ENCODE results near the gene RNF220.

RNF220 gene

GRCh38 chr1:44524655-44525500 is 119.8 kb downstream of the RNF220 start:
- H3K9ac ChIP-seq (ENCODE audit: low read depth, low read length): peak overlapping the region; percentile 53; the same call in 1 of the 2 replicates
- H3K9me3 ChIP-seq (ENCODE audit: control insufficient read depth, insufficient read depth, low read length): no peaks in the 10 kb centered on the region
- H3K36me3 ChIP-seq (ENCODE audit: insufficient read depth, low read length): no peaks in the 10 kb centered on the region
- peaks cover 28% of the 10 kb centered on the region for H3K4me1 ChIP-seq (ENCODE audit: insufficient read depth, low read length)

- peaks cover 32% of the 10 kb centered on the region for H3K4me1 ChIP-seq (ENCODE audit: insufficient read depth, low read length)
- no peaks in the 10 kb centered on the region for H3K9me3 ChIP-seq (ENCODE audit: control insufficient read depth, insufficient read depth, low read length)
- H3K36me3 ChIP-seq (ENCODE audit: insufficient read depth, low read length): no peaks in the 10 kb centered on the region
- H3K9ac ChIP-seq (ENCODE audit: low read depth, low read length): no peak overlapping the region
These were observed 121.4 kb downstream of the RNF220 start for GRCh38 chr1:44526295-44527073.

GRCh38 chr1:44531785-44532566 is 126.9 kb downstream of the RNF220 start:
- Histone ChIP-seq H3K4me1 (ENCODE audit: insufficient read depth, low read length) (peaks cover 33% of the 10 kb centered on the region), H3K9me3 (ENCODE audit: control insufficient read depth, insufficient read depth, low read length) (no peaks in the 10 kb centered on the region), H3K9ac (ENCODE audit: low read depth, low read length) (no peak overlapping the region), H3K36me3 (ENCODE audit: insufficient read depth, low read length) (no peaks in the 10 kb centered on the region)

GRCh38 chr1:44532567-44532944 is 127.5 kb downstream of the RNF220 start:
- Histone ChIP-seq H3K36me3 (ENCODE audit: insufficient read depth, low read length) (no peaks in the 10 kb centered on the region), H3K4me1 (ENCODE audit: insufficient read depth, low read length) (peaks cover 38% of the 10 kb centered on the region), H3K9me3 (ENCODE audit: control insufficient read depth, insufficient read depth, low read length) (no peaks in the 10 kb centered on the region), H3K9ac (ENCODE audit: low read depth, low read length) (no peak overlapping the region)

DNA sequence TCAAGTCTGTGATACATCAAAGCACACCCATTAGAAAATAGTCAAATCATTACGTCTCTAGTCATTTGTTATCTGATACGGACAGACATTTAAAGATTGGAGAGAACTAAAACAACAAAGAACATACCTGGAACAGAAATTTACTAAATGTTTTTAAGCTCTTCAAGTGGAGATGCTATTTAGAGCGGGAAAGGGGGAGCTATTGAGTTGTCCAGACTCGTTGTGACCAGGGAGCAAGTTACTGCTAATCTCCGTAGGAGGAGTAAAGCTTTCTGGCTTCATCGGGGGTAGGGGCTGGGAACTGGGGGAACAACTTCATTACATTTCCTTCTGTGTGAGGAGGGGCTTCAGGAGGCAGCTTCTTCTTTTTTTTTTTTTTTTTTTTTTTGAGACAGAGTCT is 129.7 kb downstream of the RNF220 start:
- no peak overlapping the region for H3K9ac ChIP-seq (ENCODE audit: low read depth, low read length)
- no peaks in the 10 kb centered on the region for H3K36me3 ChIP-seq (ENCODE audit: insufficient read depth, low read length)
- H3K9me3 ChIP-seq (ENCODE audit: control insufficient read depth, insufficient read depth, low read length): no peaks in the 10 kb centered on the region
- H3K4me1 ChIP-seq (ENCODE audit: insufficient read depth, low read length): peaks cover 41% of the 10 kb centered on the region

- Histone ChIP-seq H3K4me1 (ENCODE audit: insufficient read depth, low read length) (peaks cover 36% of the 10 kb centered on the region), H3K9me3 (ENCODE audit: control insufficient read depth, insufficient read depth, low read length) (no peaks in the 10 kb centered on the region), H3K9ac (ENCODE audit: low read depth, low read length) (no peak overlapping the region), H3K36me3 (ENCODE audit: insufficient read depth, low read length) (no peaks in the 10 kb centered on the region)
These were observed 131.5 kb downstream of the RNF220 start for GRCh38 chr1:44536357-44537209.

- no peak overlapping the region for H3K9ac ChIP-seq (ENCODE audit: low read depth, low read length)
- H3K9me3 ChIP-seq (ENCODE audit: control insufficient read depth, insufficient read depth, low read length): no peaks in the 10 kb centered on the region
- H3K36me3 ChIP-seq (ENCODE audit: insufficient read depth, low read length): no peaks in the 10 kb centered on the region
- peaks cover 35% of the 10 kb centered on the region for H3K4me1 ChIP-seq (ENCODE audit: insufficient read depth, low read length)
These were observed 132.5 kb downstream of the RNF220 start for GRCh38 chr1:44537538-44537937.

- Histone ChIP-seq H3K9ac (ENCODE audit: low read depth, low read length) (no peak overlapping the region), H3K4me1 (ENCODE audit: insufficient read depth, low read length) (peaks cover 33% of the 10 kb centered on the region), H3K9me3 (ENCODE audit: control insufficient read depth, insufficient read depth, low read length) (no peaks in the 10 kb centered on the region), H3K36me3 (ENCODE audit: insufficient read depth, low read length) (no peaks in the 10 kb centered on the region)
These were observed 132.9 kb downstream of the RNF220 start for GRCh38 chr1:44537956-44538355.

- no peaks in the 10 kb centered on the region for H3K36me3 ChIP-seq (ENCODE audit: insufficient read depth, low read length)
- H3K9ac ChIP-seq (ENCODE audit: low read depth, low read length): no peak overlapping the region
- H3K4me1 ChIP-seq (ENCODE audit: insufficient read depth, low read length): peaks cover 48% of the 10 kb centered on the region
These were observed 135.1 kb downstream of the RNF220 start for GRCh38 chr1:44539991-44540730.

GRCh38 chr1:44542420-44543063 is 137.5 kb downstream of the RNF220 start:
- no peaks in the 10 kb centered on the region for H3K9me3 ChIP-seq (ENCODE audit: control insufficient read depth, insufficient read depth, low read length)
- H3K9ac ChIP-seq (ENCODE audit: low read depth, low read length): peak overlapping the region; percentile 40
- no peaks in the 10 kb centered on the region for H3K36me3 ChIP-seq (ENCODE audit: insufficient read depth, low read length)
- H3K4me1 ChIP-seq (ENCODE audit: insufficient read depth, low read length): peaks cover 30% of the 10 kb centered on the region

More at GRCh38 chr1:44539991-44540730, 135.1 kb downstream of the RNF220 start:
- no peaks in the 10 kb centered on the region for H3K9me3 ChIP-seq (ENCODE audit: control insufficient read depth, insufficient read depth, low read length)

- peak overlapping the region; percentile 40; the same call in 1 of the 2 replicates for H3K9ac ChIP-seq (ENCODE audit: low read depth, low read length)
- H3K36me3 ChIP-seq (ENCODE audit: insufficient read depth, low read length): no peaks in the 10 kb centered on the region
- H3K4me1 ChIP-seq (ENCODE audit: insufficient read depth, low read length): peaks cover 27% of the 10 kb centered on the region
- H3K9me3 ChIP-seq (ENCODE audit: control insufficient read depth, insufficient read depth, low read length): no peaks in the 10 kb centered on the region
These were observed 138.1 kb downstream of the RNF220 start for GRCh38 chr1:44543064-44543744.

GRCh38 chr1:44543786-44544185 is 138.7 kb downstream of the RNF220 start:
- H3K4me1 ChIP-seq (ENCODE audit: insufficient read depth, low read length): peaks cover 27% of the 10 kb centered on the region
- no peaks in the 10 kb centered on the region for H3K9me3 ChIP-seq (ENCODE audit: control insufficient read depth, insufficient read depth, low read length)
- H3K9ac ChIP-seq (ENCODE audit: low read depth, low read length): peak overlapping the region; percentile 11; the same call in 1 of the 2 replicates
- no peaks in the 10 kb centered on the region for H3K36me3 ChIP-seq (ENCODE audit: insufficient read depth, low read length)

Data from ES-I3 (cell line).